Stromal cell of bone marrow (primary cell): ENCODE data around the gene EIF3L.

Source experiments
- DNase-seq: peaks from one replicate; pipeline ENCODE4 v3.0.0-alpha.2; 2012; ENCODE audit warnings: low read depth

EIF3L gene

GRCh38 chr22:37927637-37927936 lies 78.4 kb downstream of the EIF3L start:
- DNase-seq, result no peak

DNA sequence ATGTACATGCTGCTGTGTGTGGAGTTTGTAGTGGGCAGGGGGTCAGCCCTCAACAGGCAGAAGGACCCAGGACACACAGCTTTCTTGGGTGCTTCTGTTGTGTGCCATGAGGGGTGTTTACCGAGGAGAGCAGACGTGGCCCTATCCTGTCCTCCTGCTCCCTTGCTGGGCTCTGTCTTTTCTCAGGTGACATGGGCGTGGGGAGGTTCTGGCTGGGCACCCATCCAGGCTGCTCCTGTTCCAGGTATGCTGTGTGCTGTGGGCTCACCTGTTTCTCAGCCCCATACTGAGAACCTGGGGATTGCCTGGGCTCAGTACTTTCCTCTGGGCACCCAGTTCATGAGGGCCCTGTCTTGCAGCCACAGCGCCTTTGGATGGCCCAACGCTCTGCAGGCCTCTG lies 80.2 kb downstream of the EIF3L start:
- DNase-seq, result no peak

DNA sequence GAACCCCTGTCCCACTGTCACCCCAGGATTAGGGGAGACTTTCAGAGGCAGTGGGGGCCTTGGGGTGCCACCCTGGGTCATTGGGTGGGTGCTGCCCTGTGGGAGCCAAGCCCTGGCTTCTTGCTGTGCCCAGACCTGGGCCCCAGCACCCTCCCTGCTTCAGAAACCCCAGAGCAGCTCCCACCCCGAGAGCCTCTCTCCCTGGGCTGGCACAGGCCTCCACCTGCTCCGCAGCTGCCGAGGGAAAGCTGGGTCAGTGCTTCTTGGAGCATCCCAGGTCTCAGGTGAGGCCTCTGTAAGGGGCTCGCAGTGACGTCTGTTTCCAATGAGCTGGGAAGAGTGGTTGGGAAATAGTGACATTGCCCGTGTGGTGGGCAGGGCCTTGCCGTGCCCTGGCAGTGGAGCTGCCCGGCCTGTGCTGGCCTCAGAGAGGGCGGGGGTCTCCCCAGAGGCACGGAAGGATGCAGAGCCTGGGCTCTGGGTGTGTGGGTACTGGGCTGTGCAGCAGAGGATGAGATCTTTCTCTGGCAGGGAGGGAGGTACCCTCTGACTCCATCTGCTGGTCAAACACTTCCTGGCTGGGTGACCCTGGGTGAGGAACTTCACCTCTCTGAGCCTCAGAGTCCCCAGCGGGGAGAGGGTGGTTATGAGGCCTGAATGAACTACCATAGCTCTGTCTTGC lies 81.2 kb downstream of the EIF3L start:
- no peak for DNase-seq

DNA sequence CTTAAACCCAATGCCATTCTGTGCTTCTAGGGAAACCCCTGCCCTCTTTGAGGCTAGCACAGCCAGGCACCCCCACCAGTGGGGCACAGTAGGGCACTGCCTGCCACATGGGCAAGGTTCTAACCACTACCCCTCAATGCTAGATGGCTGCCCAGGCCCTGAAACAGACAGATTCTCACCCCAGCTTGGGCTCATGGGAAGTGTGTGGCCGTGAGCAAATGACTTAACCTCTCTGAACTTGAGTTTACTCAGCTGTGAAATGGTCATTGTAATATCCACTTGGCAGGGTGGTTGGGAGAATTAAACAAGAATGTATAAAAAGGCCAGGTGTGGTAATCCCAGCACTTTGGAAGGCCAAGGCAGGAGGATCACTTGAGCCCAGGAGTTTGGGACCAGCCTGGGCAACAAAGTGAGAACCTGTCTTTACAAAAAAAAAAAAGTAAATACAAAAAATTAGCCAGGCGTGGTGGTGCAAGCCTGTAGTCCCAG lies 81.8 kb downstream of the EIF3L start:
- DNase-seq, result no peak

DNA sequence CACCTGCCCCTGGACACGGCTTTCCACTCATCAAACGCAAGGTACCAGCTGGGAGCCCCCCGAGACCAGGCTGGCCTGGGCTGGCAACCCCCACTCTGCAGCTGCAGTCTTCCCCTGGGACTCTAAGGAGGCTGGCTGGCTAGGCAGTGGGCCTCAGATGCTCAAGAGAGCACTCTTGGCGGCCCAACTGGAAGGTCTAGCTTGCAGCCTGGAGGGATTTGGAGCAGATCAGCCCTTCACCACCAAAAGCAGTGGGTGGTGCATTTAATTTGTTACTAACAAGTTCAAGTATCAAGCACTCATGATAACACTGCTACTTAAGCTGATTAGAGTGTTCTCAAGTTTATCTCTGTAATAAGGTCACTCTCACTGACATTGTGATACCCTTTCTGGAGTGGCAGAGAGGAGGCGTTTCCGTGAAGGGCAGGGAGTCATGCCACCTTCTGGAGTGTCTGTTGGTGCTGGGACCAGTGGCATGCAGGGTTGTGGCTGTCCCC lies 82.7 kb downstream of the EIF3L start:
- no peak for DNase-seq

- no peak for DNase-seq
These were observed 83.2 kb downstream of the EIF3L start for GRCh38 chr22:37932401-37932800.

DNA sequence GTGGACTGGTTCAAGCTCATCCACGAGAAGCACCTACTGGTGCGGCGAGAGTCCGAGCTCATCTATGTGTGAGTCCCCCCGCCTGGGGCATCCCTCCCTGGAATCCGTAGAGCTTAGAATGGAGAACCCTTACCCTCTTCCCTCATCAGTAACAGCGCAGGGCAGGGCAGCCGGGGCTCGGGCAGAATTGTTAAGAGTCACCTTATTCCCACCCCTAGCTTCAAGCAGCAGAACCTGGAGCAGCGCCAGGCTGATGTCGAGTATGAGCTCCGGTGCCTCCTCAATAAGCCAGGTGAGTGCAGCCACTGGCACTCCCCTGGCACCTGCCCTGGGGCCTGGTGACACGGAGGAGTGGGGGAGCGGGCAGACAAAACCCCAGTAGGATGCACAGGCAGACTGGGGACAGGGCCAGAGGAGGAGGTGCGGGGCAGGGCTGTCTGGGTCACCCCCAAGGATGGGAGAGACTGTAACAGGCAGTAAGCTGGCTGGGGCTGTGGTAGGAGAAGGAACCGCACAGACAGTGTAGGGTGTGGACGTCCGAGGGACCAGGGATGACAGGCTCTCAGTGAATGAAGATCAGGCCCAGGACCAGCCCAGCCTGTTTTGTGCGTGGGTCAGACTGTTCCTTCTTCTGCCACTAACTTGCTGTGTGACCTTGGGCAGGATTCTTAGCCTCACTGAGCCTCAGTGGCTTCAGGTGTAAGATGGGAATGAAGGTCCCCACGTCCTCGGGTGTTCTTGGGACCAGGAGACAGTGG lies 83.8 kb downstream of the EIF3L start:
- no peak for DNase-seq

- peak; percentile 80 for DNase-seq
These were observed 84.6 kb downstream of the EIF3L start for GRCh38 chr22:37933711-37934376.
